Stimulated activated CD4-positive, alpha-beta T cell treated with anti-CD3 and anti-CD28 coated beads, Interleukin-12 subunit alpha, Interleukin-12 subunit beta, amount 100 ng/mL, for 24 hours (primary cell): ENCODE data around the gene ZEB1.
"Not testable (repeated sequence)": the region's sequence is repeated elsewhere in the genome, so short reads cannot be mapped to it uniquely, and the experiment has no call there.

Experiments used
- DNase-seq, 2 experiments: peaks; one replicate each; pipeline ENCODE4 v3.0.0-alpha.2; 2020; ENCODE audit warnings: low read depth in 2 of 2

Gene ZEB1

GRCh38 chr10:31422634-31423033, 103.6 kb downstream of the ZEB1 start:
- DNase-seq: no peak

- no peak for DNase-seq
Measured at GRCh38 chr10:31424473-31424872, 105.5 kb downstream of the ZEB1 start.

- no peak for DNase-seq
Measured at GRCh38 chr10:31426401-31426800, 107.4 kb downstream of the ZEB1 start.

DNA sequence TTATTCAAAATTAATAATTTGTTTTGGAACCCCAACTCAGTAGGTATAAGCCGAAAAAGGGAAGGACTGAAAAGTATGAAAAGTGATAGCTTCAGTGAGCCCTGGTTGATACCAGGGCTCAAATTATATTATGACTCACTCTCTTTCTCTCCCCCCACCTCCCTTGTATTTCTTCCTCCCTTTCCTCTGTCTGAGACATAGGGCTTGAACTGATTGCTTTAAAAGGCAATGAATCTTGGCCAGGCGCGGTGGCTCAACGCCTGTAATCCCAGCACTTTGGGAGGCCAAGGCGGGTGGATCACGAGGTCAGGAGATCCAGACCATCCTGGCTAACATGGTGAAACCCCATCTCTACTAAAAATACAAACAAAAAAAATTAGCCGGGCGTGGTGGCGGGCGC, 108.3 kb downstream of the ZEB1 start:
- not testable (repeated sequence) for DNase-seq

- not testable (repeated sequence) for DNase-seq
Measured at GRCh38 chr10:31428499-31428898, 109.5 kb downstream of the ZEB1 start.

DNA sequence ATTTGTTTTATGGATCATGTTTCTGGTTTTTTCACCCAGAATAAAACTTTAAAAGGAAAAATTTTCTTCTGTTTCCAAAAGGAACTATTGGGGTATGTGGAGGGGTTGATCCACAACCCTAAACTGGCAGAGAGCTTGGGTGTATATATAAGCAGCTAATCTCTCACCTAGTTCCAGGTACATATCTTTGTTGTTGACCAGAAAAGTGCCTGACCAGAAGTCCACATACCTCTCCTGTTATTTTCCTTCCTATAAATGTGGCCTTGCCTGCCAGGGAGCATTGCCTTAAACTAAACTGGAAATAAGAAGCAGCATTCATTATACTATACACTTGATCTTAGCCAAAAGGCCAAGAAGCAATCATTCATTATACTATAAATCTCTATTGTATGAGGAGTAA, 112.0 kb downstream of the ZEB1 start:
- DNase-seq: no peak

DNA sequence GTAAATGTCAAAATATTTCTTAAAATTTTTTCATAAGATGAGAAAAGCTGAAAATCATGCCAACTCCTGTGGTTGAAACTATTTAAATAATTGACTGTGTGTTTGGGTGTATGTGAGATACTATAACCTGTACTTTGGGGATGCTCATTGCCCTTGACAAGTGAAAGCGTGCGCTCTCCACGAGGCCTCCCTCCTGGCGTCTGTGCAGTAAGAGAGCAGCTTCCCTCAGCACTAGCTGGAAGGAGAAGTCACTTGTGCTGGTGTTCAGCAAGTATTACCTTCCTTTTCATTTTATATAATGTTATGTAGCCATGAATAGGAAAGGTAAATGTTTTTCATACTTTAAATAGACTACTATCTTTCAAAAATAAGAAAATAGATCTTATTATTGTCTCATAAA, 118.9 kb downstream of the ZEB1 start:
- no peak for DNase-seq

GRCh38 chr10:31451766-31452165, 132.8 kb downstream of the ZEB1 start:
- DNase-seq: no peak

DNA sequence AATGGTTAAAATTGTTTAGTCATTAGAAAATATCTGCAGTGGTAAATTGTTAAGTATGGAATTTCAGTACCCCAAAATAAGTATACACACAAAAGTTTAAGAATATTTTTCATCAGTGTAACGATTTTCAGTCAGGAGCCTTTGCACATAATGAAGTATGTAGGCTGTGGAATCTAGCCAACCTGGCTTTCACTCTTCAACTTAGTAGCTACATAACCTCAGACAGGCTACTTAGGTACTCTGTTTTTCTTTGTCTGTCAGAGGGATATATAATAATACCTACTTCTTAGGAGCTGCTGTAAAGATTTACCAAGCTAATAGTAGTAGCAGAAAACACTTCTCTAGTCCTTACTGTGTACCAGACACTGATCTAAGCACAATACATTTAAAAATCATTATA, 137.5 kb downstream of the ZEB1 start:
- no peak for DNase-seq

- no peak for DNase-seq
Measured at GRCh38 chr10:31457858-31458257, 138.8 kb downstream of the ZEB1 start.

DNA sequence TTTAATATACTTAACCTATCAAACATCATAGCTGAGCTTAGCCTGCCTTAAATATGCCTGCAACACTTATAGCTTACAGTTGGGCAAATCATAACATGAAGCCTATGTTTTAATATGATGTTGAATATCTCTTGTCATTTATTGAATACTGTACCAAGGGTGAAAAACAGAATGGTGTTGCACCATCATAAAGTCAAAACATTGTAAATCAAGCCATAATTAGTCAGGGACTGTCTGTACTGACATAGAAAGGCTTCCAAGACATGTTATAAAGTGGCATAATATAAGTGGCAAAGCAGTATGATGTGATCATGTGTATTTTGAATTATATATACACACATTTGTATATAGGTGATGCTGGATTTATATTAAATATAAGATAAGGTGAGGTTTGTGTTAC, 140.0 kb downstream of the ZEB1 start:
- DNase-seq: no peak

GRCh38 chr10:31460242-31460641, 141.2 kb downstream of the ZEB1 start:
- DNase-seq: no peak

GRCh38 chr10:31464552-31464951, 145.5 kb downstream of the ZEB1 start:
- DNase-seq: no peak

GRCh38 chr10:31466313-31466712, 147.3 kb downstream of the ZEB1 start:
- no peak for DNase-seq

DNA sequence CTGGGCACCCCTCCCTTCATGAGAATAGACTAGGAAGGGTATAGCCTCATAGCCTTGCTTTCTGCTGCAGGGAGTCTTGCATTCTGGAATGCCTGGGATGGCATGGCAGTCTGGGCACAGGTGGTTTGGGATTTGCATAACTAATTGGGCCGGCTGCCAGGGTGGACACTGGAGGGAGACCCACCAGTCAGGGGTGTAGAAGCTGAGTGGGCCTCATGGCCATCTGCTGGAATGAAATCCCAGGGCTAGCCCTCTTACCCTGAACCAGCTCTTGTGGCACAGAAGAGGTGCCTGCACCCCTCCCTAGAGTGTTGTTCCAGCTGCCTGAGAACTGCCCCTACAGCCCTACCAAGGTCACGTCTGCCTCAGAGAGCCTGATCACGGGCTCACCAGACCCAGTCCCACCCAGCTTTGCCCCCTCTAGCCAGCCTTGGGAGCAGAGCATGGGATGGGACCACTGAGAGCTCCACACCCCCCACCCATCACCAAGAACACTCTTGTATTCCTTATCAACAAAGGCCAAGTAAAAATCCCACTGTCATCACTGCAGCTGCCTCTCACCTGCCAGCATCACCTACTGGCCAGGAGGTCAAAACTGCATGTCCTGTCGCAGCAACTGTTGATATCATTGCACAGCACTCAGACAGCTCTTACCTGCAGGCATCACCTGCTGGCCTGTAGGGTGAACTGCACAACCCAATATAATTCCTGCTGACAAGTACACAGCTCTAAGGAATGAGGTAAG, 148.9 kb downstream of the ZEB1 start:
- DNase-seq: no peak

GRCh38 chr10:31468536-31468859, 149.5 kb downstream of the ZEB1 start:
- DNase-seq: no peak

- no peak for DNase-seq
Measured at GRCh38 chr10:31475519-31475918, 156.5 kb downstream of the ZEB1 start.

- no peak for DNase-seq
Measured at GRCh38 chr10:31476088-31476487, 157.1 kb downstream of the ZEB1 start.

DNA sequence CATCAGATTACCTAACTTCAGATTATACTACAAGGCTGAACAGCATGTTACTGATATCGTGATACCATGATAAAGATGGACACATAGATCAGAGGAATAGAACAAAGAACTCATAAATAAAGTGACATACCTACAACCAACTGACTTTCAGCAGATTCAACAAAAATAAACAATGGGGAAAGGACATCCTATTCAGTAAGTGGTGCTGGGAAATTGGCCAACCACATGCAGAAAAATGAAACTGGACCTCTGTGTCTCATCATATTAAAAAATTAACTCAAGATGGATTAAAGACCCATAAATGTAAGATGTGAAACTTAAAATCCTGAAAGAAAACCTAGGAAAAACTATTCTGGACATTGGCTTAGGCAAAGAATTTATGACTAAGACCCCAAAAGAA, 158.6 kb downstream of the ZEB1 start:
- DNase-seq: no peak

- no peak for DNase-seq
Measured at GRCh38 chr10:31479752-31480151, 160.7 kb downstream of the ZEB1 start.

GRCh38 chr10:31483546-31483945, 164.5 kb downstream of the ZEB1 start:
- no peak for DNase-seq

DNA sequence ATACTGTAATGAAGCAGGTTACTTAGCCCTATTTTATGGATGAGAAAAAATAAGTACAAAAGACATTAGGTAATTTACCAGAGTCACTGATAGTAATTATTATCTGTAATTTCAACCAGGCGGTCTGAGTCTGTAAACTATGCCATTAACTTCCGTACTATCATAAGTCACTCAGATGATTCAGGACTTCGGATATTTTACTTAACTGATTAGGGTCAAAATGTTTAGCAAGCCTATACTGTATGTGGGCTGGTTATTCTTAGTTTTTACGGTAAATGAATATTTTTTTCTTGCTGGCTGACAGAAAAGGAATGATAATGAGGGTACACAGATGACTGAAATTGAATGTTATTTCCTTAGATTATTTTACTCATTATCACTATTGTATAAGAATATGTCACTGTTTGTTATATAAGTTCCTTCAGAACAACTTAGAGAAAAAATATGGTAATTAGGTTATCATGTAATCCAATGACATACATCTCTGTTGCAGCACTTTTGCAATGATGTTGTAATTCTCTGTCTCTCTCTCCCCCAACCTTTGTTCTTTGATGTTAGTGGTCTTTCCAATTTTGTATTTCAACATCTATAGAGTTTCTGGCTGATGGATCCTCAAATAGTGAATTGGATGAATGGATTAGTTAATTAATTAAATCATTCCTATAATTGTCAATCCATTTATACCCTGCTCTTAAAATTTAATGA, 165.6 kb downstream of the ZEB1 start:
- DNase-seq: no peak

GRCh38 chr10:31490858-31491504, 172.0 kb downstream of the ZEB1 start:
- no peak for DNase-seq
